GM19452 (cell line): ENCODE results near the gene PAN3.
"Not testable (repeated sequence)": the region's sequence is repeated elsewhere in the genome, so short reads cannot be mapped to it uniquely, and the experiment has no call there.

Source experiments
- ATAC-seq: cut with Tn5 transposase; IDR thresholded peaks from one replicate; pipeline ENCODE4 v1.9.1; 2021; ENCODE audit not compliant: unreplicated experiment

PAN3 gene, protein sequence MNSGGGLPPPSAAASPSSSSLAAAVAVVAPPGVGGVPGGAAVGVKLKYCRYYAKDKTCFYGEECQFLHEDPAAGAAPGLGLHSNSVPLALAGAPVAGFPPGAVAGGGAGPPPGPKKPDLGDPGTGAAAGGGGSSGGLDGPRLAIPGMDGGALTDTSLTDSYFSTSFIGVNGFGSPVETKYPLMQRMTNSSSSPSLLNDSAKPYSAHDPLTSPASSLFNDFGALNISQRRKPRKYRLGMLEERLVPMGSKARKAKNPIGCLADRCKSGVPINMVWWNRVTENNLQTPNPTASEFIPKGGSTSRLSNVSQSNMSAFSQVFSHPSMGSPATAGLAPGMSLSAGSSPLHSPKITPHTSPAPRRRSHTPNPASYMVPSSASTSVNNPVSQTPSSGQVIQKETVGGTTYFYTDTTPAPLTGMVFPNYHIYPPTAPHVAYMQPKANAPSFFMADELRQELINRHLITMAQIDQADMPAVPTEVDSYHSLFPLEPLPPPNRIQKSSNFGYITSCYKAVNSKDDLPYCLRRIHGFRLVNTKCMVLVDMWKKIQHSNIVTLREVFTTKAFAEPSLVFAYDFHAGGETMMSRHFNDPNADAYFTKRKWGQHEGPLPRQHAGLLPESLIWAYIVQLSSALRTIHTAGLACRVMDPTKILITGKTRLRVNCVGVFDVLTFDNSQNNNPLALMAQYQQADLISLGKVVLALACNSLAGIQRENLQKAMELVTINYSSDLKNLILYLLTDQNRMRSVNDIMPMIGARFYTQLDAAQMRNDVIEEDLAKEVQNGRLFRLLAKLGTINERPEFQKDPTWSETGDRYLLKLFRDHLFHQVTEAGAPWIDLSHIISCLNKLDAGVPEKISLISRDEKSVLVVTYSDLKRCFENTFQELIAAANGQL

DNA sequence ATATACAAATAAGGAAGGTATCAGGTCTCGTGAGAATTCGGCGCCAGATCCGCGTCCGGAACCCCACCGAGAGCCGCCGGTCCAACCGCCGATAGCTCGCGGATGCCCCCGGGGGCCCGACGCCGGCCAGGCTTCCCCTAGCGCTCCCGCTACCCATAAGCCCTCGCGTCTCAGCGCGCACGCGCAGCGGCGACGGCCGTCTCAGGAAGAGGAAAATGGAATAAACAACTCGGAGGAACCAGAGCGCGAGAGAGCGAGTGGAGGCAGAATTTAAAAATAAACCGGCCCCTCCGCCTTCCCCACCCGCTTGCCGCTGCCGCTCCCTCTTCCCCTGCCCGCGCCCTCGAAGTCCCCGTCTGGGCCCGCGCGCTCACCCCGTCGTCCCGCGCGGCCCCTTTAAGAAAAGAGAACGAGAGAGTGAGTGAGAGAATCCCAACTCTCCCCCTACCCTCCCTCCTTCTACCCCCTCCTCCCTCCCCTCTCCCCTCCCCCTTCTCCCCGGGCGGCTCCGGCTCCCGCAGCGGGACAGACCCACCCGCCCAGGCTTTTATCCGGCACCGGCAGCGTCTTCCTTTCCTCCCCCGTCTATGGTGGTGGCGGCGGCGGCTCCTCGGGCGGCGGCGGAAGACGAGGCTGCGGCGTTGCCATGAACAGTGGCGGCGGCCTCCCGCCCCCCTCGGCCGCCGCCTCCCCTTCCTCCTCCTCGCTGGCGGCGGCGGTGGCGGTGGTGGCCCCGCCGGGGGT, at the start of gene PAN3:
TSS of gene PAN3 (plus strand) at position 534 of the 744 bp plus-strand sequence. CDS start at position 647, 113 bp downstream.
- ATAC-seq: peak; percentile 58

DNA sequence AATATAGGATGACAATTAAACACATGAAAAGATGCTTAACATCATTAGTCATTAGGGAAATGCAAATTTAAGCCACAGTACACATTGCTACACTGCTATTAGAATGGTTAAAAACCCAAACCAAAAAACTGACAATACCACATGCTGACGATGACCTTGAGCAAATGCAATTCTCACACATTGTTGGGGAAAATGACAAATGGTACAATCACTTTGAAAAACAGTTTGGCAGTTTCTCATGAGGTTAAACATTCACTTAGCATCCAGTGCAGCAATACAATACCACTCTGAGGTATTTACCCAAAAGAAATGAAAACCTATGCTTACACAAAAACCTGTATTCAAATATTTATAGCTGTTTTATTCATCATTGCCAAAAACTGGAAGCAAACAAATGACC, 49.3 kb upstream of the PAN3 start:
- no peak for ATAC-seq

DNA sequence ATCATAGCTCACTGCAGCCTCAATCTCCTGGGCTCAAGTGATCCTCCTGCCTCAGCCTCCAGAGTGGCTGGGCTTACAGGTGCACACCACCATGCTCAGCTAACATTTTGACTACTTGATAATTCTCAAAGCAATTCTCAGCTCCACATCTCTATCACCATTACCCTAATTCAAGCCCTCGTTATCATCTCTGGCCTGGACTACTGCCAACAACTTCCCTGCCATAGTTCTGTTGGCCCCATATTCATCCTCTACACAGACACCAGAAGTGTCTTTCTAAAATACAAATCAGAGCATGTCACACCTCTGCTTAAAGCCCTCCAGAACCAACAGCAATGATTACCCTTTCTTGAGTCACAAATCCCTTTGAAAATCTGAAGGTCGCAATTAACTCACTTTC, 45.9 kb upstream of the PAN3 start:
- ATAC-seq: no peak

DNA sequence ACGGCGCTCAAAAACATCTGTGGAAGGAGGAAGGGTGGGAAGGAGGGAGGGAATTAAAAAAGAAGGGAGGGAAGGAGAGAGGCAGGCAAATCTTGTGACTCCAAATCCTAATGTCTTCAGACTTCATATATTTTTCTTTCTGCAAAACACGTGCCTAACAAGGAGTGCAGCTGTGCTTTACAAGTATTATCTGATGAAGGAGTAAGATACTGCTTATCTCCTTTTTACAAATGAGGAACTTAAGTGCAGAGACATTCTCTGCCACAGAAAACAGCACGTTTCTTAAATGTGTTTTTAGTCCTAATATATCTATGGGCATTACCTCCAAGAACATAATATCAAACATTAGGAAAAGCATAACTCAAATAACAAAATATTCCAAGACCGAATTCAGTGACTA, 44.5 kb upstream of the PAN3 start:
- ATAC-seq: no peak

DNA sequence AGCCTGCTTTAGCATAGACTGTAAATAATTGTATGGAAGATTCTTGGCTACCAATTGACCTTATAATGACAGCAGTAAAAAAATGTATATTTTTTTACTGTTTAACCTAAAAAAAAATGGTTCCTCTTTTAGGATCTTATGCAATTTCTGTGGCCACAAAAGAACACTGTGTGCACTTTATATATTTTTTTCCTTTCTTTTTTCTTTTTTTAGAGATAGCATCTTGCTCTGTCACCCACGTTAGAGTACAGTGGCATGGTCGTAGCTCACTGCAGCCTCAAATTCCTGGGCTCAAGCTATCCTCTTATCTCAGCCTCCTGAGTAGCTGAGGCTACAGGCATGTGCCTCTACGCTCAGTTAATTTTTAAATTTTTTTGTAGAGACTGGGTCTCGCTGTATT, 44.0 kb upstream of the PAN3 start:
- ATAC-seq: no peak

DNA sequence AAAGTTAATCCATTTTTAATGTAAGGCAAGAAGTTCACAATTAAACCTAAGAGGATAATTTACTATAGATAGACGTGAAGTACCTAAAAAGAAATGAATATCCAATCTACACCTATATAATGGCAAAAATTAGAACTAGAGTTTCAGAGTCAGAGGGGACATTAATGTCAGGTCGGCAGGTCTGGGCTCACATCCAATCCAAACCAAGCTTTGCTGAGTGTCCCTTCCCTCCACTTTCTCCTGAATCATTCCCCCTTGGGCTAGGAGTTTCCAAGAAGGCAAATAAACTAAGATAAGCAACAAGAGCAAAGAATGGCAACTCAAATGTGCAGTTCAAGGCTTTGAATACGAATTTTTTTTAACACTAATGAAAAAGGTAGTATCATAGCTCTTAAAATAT, 40.8 kb upstream of the PAN3 start:
- ATAC-seq: no peak

DNA sequence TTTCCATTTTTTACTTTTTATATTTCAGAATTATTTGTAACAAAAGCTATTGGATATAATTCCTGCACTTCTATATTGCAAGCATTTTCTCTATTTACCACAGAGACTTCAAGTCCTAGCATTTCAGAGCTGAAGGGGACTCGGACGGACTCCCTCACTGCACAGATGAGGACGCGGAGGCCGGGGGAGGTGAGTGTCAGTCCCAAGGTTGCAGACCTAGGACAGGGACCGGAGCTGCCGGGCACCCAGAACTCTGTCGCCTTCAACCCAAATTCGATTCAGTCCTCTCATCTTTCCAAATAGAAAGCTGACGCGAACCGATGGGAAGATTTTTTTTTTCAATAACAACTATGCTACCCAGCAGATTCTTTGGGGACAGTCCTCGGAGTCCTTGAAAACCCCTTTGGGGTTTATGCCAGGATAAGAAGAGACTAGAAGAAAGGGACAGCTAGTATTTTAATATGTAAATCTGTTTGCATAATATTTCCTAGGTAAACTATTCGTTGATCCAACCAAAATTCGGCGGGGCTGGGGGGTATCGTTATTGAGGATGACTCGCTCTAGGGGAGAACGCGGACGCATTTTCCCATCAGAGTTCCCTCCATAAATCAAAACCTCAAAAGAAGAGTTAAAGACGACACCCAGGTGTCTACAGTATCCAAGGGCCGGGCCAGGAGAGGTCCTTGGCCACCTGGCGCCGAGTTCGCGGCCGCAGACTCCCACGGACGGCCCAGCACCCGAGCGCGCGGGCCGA, 38.8 kb upstream of the PAN3 start:
- no peak for ATAC-seq

DNA sequence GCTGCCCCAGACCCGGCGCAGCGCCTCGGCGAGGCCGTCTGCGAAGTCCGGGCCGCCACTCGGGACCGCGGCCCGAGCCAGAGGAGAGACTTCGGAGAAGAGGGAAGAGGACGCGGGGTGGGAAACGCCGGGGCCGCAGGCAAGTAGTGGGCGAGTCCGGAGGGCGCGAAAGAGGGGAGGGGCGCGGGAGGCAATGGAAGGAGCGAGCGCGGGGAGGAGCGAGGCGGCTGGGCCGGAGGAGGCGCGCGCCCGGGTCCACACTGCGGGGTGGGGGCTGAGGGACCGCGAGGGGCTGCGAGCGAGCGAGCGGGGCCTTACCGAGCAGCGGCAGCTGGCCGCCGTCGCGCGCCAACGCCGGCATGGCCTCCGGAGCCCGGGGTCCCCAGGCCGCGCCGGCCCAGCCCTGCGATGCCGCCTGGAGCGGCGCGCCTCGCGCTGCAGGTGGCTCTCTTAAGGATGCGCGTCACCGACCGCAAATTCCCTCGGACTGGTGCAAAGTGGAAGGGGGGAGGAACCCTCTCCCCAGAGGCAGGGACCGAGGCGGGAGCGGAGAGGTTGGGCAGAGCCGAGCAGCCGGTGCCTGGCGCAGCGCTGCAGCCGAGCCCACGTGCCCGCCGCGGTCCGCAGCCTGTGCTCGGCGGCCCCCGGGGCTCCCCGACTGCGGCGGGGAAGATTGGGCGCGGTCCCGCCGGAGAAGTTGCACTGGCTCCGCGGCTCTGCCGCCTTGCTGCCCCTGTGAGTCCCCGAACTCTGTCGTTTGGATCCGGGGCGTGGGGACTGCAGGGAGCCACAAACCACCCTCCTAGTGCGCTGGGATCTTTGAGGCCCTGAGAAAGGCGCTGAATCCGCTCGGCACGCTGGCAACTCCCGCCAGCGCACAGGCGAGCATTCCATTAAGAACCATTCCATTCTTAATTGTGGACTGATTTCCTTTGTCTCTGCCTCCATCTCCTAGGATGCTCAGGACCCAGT, 37.9 kb upstream of the PAN3 start, which contains the start of gene FLT3:
TSS of gene FLT3 (minus strand) at position 427 of the 972 bp plus-strand sequence. CDS start at position 361, 66 bp downstream.
- peak; percentile 58 for ATAC-seq

DNA sequence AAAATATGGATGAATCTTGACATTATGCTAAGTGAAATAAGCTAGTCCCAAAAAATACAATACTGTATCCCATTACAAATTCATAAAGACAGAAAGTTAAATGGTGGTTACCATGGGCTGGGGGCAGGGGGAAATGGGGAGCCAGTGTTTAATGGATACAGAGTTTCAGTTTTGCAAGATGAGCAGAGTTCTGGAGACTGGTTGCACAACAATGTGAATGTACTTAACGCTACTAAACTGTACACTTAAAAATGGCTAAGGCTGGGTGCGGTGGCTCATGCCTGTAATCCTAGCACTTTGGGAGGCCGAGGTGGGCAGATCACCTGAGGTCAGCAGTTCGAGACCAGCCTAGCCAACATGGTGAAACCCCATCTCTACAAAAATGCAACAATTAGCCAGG, 36.5 kb upstream of the PAN3 start:
- ATAC-seq: not testable (repeated sequence)

DNA sequence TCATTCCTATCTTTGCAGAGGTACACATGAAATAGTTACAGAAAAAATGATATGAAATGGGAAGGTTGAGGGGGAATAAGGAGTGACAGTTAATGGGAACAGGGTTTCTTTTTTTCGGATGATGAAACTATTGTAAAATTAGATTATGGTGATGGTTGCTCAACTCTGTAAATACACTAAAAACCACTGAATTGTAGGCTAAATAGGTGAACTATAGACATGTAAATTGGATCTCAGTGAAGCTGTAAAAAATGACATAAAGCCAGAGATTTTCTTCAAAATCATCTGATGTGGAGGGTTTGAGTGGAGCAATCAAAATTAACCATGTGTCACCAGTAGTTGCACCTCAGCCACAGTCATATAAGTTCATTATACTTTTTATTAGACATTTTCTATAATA, 31.4 kb upstream of the PAN3 start:
- ATAC-seq: no peak

DNA sequence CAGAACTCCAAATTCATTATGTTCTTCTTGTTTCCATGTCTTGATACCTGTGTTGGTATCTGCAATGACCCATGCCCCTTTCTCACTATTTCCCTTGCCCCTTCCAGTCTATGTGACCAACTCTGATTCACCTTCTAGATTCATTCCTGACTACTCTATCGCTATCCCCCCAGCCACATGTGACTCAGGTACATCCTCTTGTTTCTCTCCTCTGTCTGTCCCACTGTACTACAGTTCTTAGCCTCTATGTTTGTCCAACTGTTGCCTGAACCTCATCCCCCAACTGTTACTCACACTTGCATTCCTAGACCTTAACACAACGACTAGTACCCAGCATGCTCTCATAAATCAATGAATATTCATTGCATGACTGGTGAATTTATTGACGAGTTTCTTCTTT, 27.9 kb upstream of the PAN3 start:
- no peak for ATAC-seq

DNA sequence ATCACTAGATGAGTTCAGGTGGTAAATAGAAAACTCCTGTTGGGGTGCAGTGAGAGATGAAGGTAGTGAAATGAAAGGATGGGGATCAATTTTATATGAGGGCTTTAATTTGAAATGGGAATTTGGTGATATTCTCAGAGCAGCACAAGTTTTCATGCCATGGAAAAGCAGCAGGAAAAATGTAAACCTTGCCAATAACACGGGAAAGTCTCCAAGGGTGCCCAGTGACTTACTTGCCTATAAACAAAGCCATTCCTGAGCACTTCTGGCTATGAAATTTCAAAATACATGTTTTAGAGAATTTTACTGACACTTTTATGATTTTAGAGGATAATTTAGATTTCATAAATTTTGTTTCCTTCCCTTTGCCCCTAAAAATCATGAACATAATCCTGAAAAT, 21.6 kb upstream of the PAN3 start:
- ATAC-seq: no peak

DNA sequence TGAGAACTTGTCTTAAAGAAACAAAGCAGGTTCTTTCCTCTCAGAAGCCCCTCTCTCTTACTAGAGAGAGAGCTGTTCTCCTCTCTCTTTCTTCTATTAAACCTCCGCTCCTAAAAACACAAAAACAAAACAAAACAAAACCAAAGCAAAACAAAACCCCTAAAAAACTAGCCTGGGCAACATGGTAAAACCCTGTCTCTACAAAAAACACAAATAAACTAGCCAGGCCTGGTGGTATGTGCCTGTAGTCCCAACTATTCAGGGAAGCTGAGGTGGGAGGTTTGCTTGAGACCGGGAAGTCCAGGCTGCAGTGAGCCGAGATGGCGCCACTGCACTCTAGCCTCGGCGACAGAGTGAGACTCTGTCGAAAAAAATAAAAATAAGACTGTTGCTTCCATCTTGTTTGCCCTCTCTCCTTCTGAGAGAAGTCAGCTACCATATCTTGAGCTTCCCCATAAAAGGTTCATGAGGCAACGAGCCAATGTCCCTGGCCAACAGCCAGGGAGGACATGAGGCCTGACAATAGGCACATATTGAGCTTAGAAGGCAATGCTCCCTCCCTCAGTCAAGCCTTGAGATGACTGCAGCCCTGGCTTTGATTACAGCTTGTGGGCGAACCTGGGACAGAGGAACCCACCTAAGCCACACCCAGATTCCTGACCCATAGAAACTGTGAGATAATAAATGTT, 20.5 kb upstream of the PAN3 start:
- ATAC-seq: no peak

DNA sequence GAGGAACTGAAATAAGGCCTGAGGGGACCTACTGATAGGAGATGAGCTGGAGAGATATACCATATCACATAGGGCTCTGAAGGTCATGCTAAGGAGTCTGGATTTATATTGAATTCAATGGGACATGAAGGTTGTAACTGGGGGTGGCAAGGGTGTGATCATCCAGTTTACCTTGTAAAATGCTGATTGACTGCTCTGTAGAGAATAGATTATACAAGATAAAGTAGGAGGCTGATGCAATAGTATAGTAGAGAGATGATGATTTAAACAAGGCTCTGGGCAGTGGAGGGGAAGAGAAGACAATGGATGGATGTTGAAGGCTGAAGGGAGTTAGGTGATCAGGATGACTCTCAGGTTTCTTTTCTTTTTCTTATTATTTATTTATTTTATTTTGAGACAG, 18.0 kb upstream of the PAN3 start:
- ATAC-seq: no peak

DNA sequence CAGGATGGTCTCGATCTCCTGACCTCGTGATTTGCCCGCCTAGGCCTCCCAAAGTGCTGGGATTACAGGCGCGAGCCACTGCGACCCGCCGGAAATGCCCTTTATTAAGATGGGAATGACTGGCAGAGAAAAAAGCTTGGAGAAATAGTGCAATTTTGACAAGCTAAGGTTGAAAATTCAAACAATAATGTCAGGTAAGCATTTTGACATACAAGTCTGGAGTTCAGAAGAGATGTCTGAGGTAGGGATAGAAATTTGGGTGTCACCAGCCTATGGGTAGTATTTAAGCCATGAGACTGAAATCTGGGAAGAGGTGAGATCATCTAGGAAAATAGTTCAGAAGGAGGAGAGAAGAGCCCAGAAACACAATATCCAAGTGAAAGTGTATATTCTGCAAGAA, 17.1 kb upstream of the PAN3 start:
- no peak for ATAC-seq

DNA sequence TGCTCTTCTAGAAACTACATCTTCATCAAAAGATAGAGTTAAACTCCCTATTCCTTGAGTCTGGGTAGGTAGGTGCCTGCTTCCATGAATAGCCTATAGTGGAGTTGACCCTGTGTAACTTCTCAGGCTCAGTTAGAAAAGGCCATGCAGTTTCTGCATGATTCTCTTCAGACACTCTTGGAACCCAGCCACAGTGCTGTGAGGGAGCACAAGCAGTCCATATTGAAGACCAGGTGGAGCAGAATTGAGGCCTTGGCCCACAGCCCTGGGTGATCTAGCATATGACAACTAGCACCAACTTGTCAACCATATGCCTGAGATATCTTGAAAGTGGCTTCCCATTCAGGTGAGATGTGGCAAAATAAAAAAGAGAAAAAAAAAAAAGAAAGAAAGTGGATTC, 10.3 kb upstream of the PAN3 start:
- ATAC-seq: no peak

DNA sequence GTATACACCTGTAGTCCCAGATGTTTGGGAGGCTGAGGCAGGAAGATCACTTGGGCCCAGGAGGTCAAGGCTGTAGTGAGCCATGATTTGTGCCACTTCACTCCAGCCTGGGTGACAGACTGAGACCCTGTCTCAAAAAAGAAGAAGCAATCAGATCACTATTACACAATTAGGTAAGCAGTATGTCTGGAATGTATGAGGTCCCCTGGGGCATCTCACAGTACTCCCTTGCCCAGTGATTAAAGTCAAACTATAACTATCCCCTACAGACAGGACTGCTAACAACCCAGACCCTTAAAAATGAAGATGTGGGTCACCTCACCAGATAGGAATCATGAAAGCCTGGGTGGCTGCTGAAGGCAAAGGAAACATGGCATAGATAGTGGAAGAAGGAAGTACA, 9.4 kb upstream of the PAN3 start:
- no peak for ATAC-seq

DNA sequence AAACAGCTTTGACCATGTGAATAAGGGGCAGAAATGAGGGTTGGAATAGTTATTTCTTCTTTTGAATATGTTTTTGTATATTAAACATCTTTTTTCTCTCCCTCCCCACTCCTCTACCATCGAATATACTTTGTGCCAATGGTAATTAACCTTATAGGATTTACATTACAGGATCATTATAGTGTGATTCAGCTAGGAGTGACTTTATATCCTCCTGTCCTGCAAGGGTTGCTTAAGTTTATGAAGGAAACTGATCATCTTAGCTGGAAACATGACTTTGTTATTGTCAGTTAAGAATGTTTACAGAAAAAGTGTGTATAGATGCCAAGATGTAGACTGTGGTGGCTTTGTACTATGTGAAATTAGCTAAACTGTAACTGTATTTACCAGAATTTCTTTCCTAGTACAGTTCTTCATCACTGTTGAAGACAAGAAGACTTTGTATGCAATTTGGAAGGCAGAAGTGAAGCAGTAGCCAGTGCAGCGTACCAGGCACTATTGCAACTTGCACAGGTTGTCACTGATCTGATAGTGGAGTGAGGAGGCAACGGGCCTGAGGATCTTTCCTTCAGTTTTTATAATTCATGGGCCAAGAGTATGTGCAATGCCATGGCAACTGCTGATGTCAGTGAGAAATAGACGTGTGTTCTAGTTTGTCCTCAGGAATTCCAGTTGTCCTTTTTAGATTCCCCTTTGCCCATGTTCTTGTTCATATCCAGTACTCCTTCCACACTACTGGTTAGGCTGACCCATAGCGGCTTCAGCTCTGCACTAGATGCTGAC, 8.2 kb upstream of the PAN3 start:
- no peak for ATAC-seq
